ENCODE data around the gene SRRM4.

The SRRM4 gene

GRCh38 chr12:119069147-119069642 lies 87.9 kb downstream of the SRRM4 start:
- H3K9me3 Mint-ChIP-seq = peaks cover 4% of the 10 kb centered on the region
- H3K4me3 Mint-ChIP-seq = no peak overlapping the region
- DNase-seq = no peak
- H3K36me3 Mint-ChIP-seq (ENCODE audit: low read depth) = no peaks in the 10 kb centered on the region
- H3K4me1 Mint-ChIP-seq (ENCODE audit: low read depth) = no peaks in the 10 kb centered on the region
- H3K27me3 Mint-ChIP-seq = no peaks in the 10 kb centered on the region
- no peak overlapping the region for H3K27ac Mint-ChIP-seq

DNA sequence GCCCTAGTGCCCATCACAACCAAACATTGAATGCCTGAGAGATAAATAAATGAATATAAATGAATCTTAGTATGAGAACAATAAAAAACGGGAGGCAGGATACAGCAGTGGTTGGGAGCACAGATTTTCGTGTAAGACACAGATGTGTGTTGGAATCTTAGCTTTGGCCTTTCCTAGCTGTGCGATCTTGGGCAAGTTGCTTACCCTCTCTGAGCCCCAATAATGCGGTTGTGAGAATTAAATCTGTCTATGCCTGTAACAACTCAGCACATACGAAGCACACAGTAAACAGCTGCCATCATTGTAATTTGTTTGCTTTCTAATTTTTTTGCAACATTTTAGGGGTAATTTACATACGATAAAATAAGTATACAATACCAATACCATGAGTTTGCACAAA lies 89.8 kb downstream of the SRRM4 start:
- no peak overlapping the region for H3K4me3 Mint-ChIP-seq
- no peaks in the 10 kb centered on the region for H3K4me1 Mint-ChIP-seq (ENCODE audit: low read depth)
- H3K36me3 Mint-ChIP-seq (ENCODE audit: low read depth) = no peaks in the 10 kb centered on the region
- H3K9me3 Mint-ChIP-seq = peaks cover 4% of the 10 kb centered on the region
- H3K27me3 Mint-ChIP-seq = no peaks in the 10 kb centered on the region
- H3K27ac Mint-ChIP-seq = no peak overlapping the region
- no peak for DNase-seq

GRCh38 chr12:119071638-119072231 lies 90.4 kb downstream of the SRRM4 start:
- H3K4me3 Mint-ChIP-seq = no peak overlapping the region
- no peaks in the 10 kb centered on the region for H3K27me3 Mint-ChIP-seq
- H3K36me3 Mint-ChIP-seq (ENCODE audit: low read depth) = no peaks in the 10 kb centered on the region
- H3K27ac Mint-ChIP-seq = no peak overlapping the region
- no peak for DNase-seq
- H3K9me3 Mint-ChIP-seq = peaks cover 4% of the 10 kb centered on the region
- H3K4me1 Mint-ChIP-seq (ENCODE audit: low read depth) = no peaks in the 10 kb centered on the region

DNA sequence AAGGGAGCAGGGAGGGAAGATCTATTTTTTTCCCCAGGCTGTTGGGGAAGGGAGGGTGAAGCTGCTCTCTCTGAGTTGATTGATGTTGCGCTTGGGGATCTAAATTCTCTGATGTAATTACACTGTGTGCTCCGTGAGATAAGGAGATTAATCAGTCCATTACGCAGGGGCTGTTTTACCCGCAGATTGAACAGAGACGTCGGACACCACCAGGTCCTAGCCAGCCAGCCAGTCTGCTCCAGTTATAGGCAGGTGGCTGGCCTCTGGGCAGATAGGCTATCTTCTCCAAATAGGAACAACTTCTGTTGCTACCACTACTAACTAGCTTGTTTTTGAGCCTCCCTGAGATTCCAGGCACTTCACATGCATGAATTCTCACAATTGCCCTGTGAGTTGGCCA lies 91.1 kb downstream of the SRRM4 start:
- DNase-seq = no peak
- no peak overlapping the region for H3K27ac Mint-ChIP-seq
- H3K36me3 Mint-ChIP-seq (ENCODE audit: low read depth) = no peaks in the 10 kb centered on the region
- H3K4me3 Mint-ChIP-seq = no peak overlapping the region
- H3K4me1 Mint-ChIP-seq (ENCODE audit: low read depth) = no peaks in the 10 kb centered on the region
- H3K9me3 Mint-ChIP-seq = peaks cover 4% of the 10 kb centered on the region
- no peaks in the 10 kb centered on the region for H3K27me3 Mint-ChIP-seq

GRCh38 chr12:119075222-119075787 lies 94.0 kb downstream of the SRRM4 start:
- peaks cover 4% of the 10 kb centered on the region for H3K9me3 Mint-ChIP-seq
- no peak for DNase-seq
- no peak overlapping the region for H3K4me3 Mint-ChIP-seq
- no peak overlapping the region for H3K27ac Mint-ChIP-seq
- no peaks in the 10 kb centered on the region for H3K36me3 Mint-ChIP-seq (ENCODE audit: low read depth)
- no peaks in the 10 kb centered on the region for H3K27me3 Mint-ChIP-seq
- no peaks in the 10 kb centered on the region for H3K4me1 Mint-ChIP-seq (ENCODE audit: low read depth)

- H3K27me3 Mint-ChIP-seq = no peaks in the 10 kb centered on the region
- no peak overlapping the region for H3K27ac Mint-ChIP-seq
- peaks cover 4% of the 10 kb centered on the region for H3K9me3 Mint-ChIP-seq
- no peaks in the 10 kb centered on the region for H3K36me3 Mint-ChIP-seq (ENCODE audit: low read depth)
- H3K4me1 Mint-ChIP-seq (ENCODE audit: low read depth) = no peaks in the 10 kb centered on the region
- H3K4me3 Mint-ChIP-seq = no peak overlapping the region
- no peak for DNase-seq
Observed at GRCh38 chr12:119075918-119076317, 94.6 kb downstream of the SRRM4 start.

GRCh38 chr12:119079530-119079929 lies 98.2 kb downstream of the SRRM4 start:
- H3K4me3 Mint-ChIP-seq = no peak overlapping the region
- H3K9me3 Mint-ChIP-seq = no peaks in the 10 kb centered on the region
- H3K36me3 Mint-ChIP-seq (ENCODE audit: low read depth) = no peaks in the 10 kb centered on the region

DNA sequence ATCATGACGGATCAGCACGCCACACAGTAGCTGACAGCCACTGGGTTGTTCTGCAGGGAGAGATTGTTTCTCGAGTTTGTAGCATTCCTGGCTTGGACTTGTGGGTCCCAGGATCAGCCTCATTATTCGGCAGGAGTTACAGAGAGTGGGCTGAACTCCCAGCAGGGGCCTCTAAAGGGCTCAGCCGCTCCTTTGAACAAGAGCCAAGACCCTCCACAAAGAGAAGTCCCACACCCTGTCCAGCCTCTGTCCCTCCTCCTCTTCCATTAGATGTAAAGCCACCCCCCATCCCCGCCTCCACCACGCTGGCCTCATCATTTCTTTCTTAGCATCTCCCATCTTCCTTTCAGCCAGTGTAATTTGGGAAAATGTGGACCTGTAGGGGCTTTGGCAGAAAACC lies 100.7 kb downstream of the SRRM4 start:
- Mint-ChIP-seq H3K4me1 (ENCODE audit: low read depth) (no peaks in the 10 kb centered on the region), H3K9me3 (no peaks in the 10 kb centered on the region), H3K27me3 (peaks cover 8% of the 10 kb centered on the region), H3K4me3 (no peak overlapping the region), H3K36me3 (ENCODE audit: low read depth) (no peaks in the 10 kb centered on the region), H3K27ac (no peak overlapping the region)
- DNase-seq = no peak

More at GRCh38 chr12:119079530-119079929, 98.2 kb downstream of the SRRM4 start:
- Mint-ChIP-seq H3K4me1 (ENCODE audit: low read depth) (no peaks in the 10 kb centered on the region), H3K27me3 (peaks cover 3% of the 10 kb centered on the region), H3K27ac (no peak overlapping the region)
- DNase-seq = no peak

DNA sequence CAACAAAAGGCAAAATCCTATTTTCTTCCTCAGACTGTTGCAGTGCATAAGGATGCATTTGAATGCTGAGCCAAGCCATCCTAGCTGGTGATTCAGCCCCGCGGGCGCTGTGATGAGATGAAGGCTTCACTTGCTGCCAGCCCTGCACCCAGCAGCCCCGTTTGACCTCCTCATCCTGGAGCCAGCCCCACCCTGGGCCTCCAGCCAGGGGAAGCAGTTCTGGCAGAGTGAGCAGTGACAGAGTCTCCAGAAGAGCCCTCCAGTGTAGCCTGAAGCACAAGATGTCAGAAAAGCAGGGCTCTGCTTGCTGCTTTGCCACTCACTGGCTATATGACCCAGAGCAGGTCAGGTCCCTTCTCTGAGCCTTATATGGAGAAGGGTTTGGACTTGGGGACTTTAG lies 101.2 kb downstream of the SRRM4 start:
- Mint-ChIP-seq H3K4me1 (ENCODE audit: low read depth) (no peaks in the 10 kb centered on the region), H3K9me3 (no peaks in the 10 kb centered on the region), H3K4me3 (no peak overlapping the region), H3K27me3 (peaks cover 10% of the 10 kb centered on the region), H3K27ac (no peak overlapping the region), H3K36me3 (ENCODE audit: low read depth) (no peaks in the 10 kb centered on the region)
- no peak for DNase-seq

GRCh38 chr12:119088685-119089379 lies 107.5 kb downstream of the SRRM4 start:
- H3K27ac Mint-ChIP-seq = no peak overlapping the region
- H3K4me3 Mint-ChIP-seq = no peak overlapping the region
- no peaks in the 10 kb centered on the region for H3K36me3 Mint-ChIP-seq (ENCODE audit: low read depth)
- peaks cover 10% of the 10 kb centered on the region for H3K27me3 Mint-ChIP-seq
- DNase-seq = no peak
- no peaks in the 10 kb centered on the region for H3K4me1 Mint-ChIP-seq (ENCODE audit: low read depth)
- no peaks in the 10 kb centered on the region for H3K9me3 Mint-ChIP-seq

GRCh38 chr12:119089380-119090013 lies 108.2 kb downstream of the SRRM4 start:
- H3K4me1 Mint-ChIP-seq (ENCODE audit: low read depth) = no peaks in the 10 kb centered on the region
- DNase-seq = no peak
- no peaks in the 10 kb centered on the region for H3K9me3 Mint-ChIP-seq
- no peak overlapping the region for H3K4me3 Mint-ChIP-seq
- no peak overlapping the region for H3K27ac Mint-ChIP-seq
- peaks cover 8% of the 10 kb centered on the region for H3K27me3 Mint-ChIP-seq
- H3K36me3 Mint-ChIP-seq (ENCODE audit: low read depth) = no peaks in the 10 kb centered on the region

GRCh38 chr12:119090276-119090675 lies 108.9 kb downstream of the SRRM4 start:
- Mint-ChIP-seq H3K36me3 (ENCODE audit: low read depth) (no peaks in the 10 kb centered on the region), H3K27ac (no peak overlapping the region), H3K4me3 (no peak overlapping the region), H3K9me3 (no peaks in the 10 kb centered on the region), H3K27me3 (peaks cover 7% of the 10 kb centered on the region), H3K4me1 (ENCODE audit: low read depth) (no peaks in the 10 kb centered on the region)
- no peak for DNase-seq

- Mint-ChIP-seq H3K36me3 (ENCODE audit: low read depth) (no peaks in the 10 kb centered on the region), H3K4me3 (no peak overlapping the region), H3K9me3 (no peaks in the 10 kb centered on the region), H3K4me1 (ENCODE audit: low read depth) (no peaks in the 10 kb centered on the region), H3K27me3 (peaks cover 4% of the 10 kb centered on the region), H3K27ac (no peak overlapping the region)
- DNase-seq = no peak
Observed at GRCh38 chr12:119090865-119091264, 109.5 kb downstream of the SRRM4 start.

GRCh38 chr12:119096429-119097202 lies 115.3 kb downstream of the SRRM4 start:
- H3K27me3 Mint-ChIP-seq = peaks cover 3% of the 10 kb centered on the region
- no peak overlapping the region for H3K27ac Mint-ChIP-seq
- no peaks in the 10 kb centered on the region for H3K4me1 Mint-ChIP-seq (ENCODE audit: low read depth)
- H3K9me3 Mint-ChIP-seq = peaks cover 19% of the 10 kb centered on the region
- H3K36me3 Mint-ChIP-seq (ENCODE audit: low read depth) = no peaks in the 10 kb centered on the region
- H3K4me3 Mint-ChIP-seq = no peak overlapping the region
- DNase-seq = no peak
